Measurements from ENCODE around the gene PLAAT3. TPM values are rescaled to one million over a fixed set of nuclear protein-coding genes. Genes with fewer than 3 reads are reported as not detected.
A peak's percentile ranks its signal among the peaks of the same experiment; 100 is the strongest.
"Not testable (repeated sequence)": the region's sequence is repeated elsewhere in the genome, so short reads cannot be mapped to it uniquely, and the experiment has no call there.

PLAAT3 gene
- total RNA-seq = 2.1 and 3.1 TPM in 2 replicates

DNA sequence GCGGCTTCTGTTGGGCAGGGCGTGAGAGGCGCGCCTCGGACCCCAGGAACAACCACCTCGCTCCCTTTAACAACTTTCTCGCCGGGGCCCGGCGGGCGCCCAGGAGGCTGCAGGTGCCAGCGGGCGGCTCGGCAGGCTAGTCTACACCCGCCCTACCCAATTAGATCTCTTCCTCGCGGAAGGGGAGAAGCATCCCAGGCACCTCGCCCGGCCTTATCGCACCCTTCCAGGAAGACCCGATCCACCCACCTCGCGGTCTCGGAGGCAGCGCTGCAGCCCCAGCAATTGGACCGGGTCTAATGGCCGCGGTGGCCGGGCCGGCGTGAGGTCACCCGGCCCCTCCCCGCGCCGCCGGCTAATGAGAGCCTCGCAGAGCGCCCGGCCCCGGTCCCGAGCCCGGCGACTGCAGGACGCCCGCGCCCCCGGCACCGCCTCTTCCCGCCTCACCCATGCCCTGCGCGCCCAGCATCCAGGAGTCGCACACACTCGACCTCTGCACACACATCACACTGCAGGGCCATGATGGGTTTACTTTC, at the start of gene PLAAT3:
TSS of gene PLAAT3 (minus strand) at position 298 of the 536 bp plus-strand sequence. CDS start 419 bp downstream, outside the sequence.
- DNase-seq = peak; percentile 78
- Mint-ChIP-seq H3K36me3 (ENCODE audit: low read depth) (no peaks in the 10 kb centered on the region), H3K4me3 (peak within 1 kb of the TSS; percentile 84), H3K9me3 (no peaks in the 10 kb centered on the region), H3K27ac (no peak within 1 kb of the TSS), H3K27me3 (peaks cover 7% of the 10 kb centered on the region), H3K4me1 (peaks cover 2% of the 10 kb centered on the region)
- intact Hi-C loops (cut with micrococcal nuclease) = loop anchor here (5.0 kb wide), 1 partner anchor 62 kb away; no protein-coding TSS in a partner anchor

DNA sequence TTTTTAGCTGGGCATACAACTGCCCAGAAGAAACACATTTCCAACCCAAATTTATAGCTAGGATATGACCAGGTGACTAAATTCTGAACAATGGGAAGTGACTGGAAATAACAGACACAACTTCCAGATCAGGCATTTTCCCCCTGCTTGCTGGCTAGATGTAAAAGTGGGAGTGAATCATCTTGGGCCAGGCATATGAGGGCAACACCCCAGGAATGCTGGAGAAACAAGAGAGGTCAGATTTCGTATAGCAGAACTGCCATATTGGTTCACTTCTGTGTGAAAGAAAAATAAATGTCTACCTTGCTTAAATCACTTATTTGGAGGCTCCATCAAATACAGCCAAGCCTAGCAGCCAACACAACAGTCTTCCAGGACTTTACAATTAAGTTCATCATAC, 49.6 kb upstream of the PLAAT3 start:
- intact Hi-C loops (cut with micrococcal nuclease) = no loop called here
- no peaks in the 10 kb centered on the region for H3K9me3 Mint-ChIP-seq
- H3K4me1 Mint-ChIP-seq = peaks cover 33% of the 10 kb centered on the region
- peaks cover 14% of the 10 kb centered on the region for H3K36me3 Mint-ChIP-seq (ENCODE audit: low read depth)
- H3K27me3 Mint-ChIP-seq = no peaks in the 10 kb centered on the region
- DNase-seq = no peak
- H3K27ac Mint-ChIP-seq = no peak overlapping the region
- H3K4me3 Mint-ChIP-seq = no peak overlapping the region

DNA sequence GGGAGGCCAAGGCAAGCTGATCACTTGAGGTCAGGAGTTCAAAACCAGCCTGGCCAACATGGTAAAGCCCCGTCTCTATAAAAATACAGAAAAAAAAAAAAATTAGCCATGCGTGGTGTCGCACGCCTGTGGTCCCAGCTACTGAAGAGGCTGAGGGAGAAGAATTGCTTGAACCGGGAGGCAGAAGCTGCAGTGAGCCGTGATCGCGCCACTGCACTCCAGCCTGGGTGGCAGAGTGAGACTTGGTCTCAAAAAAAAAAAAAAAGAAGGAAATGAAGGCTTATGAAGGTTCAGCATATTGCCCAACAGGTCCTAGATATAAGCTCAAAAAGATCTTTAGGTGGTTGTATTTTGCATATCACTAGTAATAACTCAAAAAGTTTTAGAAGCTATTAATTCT, 46.7 kb upstream of the PLAAT3 start:
- Mint-ChIP-seq H3K36me3 (ENCODE audit: low read depth) (peaks cover 16% of the 10 kb centered on the region), H3K27me3 (no peaks in the 10 kb centered on the region), H3K4me3 (no peak overlapping the region), H3K4me1 (peaks cover 19% of the 10 kb centered on the region), H3K9me3 (no peaks in the 10 kb centered on the region), H3K27ac (no peak overlapping the region)
- intact Hi-C loops (cut with micrococcal nuclease) = no loop called here
- DNase-seq = no peak

DNA sequence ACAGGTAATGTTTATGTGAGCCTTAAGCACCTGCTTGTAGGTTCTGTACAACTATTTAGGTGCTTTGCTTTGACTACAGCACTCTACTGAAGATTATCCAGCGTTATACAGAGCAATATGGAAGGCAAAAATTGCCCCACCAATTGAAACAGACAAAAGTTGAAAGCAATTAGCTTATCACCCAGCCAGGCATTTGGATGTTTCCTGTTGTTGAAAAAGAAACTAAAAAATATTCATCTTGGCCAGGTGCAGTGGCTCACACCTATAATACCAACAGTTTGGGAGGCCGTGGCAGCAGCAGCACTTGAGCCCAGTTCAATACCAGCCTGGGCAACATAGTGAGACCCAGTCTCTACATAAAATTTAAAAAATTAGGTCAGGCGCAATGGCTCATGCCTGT, 38.4 kb upstream of the PLAAT3 start:
- no peak for DNase-seq
- Mint-ChIP-seq H3K4me1 (peaks cover 6% of the 10 kb centered on the region), H3K27ac (no peak overlapping the region), H3K27me3 (no peaks in the 10 kb centered on the region), H3K36me3 (ENCODE audit: low read depth) (peaks cover 36% of the 10 kb centered on the region), H3K4me3 (no peak overlapping the region), H3K9me3 (no peaks in the 10 kb centered on the region)
- intact Hi-C loops (cut with micrococcal nuclease) = no loop called here

DNA sequence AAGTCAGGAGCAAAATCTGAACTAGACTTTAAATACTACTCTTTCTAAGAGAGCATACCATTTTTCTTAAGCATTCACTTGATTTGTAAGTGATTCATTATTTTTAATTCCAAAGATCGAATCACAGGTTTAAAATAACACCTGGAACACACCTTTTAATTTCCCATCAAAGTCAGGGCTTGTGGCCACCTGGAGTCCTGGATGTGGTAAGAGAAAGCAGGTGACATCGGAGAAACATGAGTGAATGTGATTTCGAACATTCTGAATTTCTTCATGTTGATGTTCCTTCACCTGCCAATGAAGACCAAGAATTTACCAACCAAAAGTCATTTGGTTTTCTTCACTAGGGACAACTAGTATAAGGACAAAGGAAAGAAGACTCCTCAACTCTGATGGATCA, 29.0 kb upstream of the PLAAT3 start:
- DNase-seq = no peak
- peaks cover 45% of the 10 kb centered on the region for H3K36me3 Mint-ChIP-seq (ENCODE audit: low read depth)
- peaks cover 4% of the 10 kb centered on the region for H3K4me1 Mint-ChIP-seq
- H3K9me3 Mint-ChIP-seq = no peaks in the 10 kb centered on the region
- intact Hi-C loops (cut with micrococcal nuclease) = no loop called here
- H3K4me3 Mint-ChIP-seq = no peak overlapping the region
- no peak overlapping the region for H3K27ac Mint-ChIP-seq
- H3K27me3 Mint-ChIP-seq = no peaks in the 10 kb centered on the region

DNA sequence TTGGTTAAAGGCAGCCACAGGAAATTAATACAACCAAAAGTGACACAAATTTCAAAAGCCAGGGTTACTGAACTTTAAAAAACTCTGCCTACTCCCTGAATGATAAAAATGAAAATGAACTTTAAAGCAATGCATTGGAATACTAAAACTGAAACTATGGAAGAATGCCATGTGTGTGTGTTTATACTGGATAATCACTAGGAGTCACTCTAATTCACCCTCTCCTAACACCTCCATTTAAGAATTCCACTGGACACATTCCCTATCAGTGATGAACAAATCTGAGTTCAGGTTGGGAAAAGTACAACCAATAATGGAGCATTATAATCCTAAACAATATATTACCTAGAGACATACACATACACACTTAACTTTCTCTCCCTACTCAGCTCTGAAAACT, 27.5 kb upstream of the PLAAT3 start:
- DNase-seq = no peak
- H3K27me3 Mint-ChIP-seq = no peaks in the 10 kb centered on the region
- H3K27ac Mint-ChIP-seq = no peak overlapping the region
- H3K36me3 Mint-ChIP-seq (ENCODE audit: low read depth) = peaks cover 41% of the 10 kb centered on the region
- H3K4me3 Mint-ChIP-seq = no peak overlapping the region
- H3K9me3 Mint-ChIP-seq = no peaks in the 10 kb centered on the region
- intact Hi-C loops (cut with micrococcal nuclease) = no loop called here
- peaks cover 8% of the 10 kb centered on the region for H3K4me1 Mint-ChIP-seq

DNA sequence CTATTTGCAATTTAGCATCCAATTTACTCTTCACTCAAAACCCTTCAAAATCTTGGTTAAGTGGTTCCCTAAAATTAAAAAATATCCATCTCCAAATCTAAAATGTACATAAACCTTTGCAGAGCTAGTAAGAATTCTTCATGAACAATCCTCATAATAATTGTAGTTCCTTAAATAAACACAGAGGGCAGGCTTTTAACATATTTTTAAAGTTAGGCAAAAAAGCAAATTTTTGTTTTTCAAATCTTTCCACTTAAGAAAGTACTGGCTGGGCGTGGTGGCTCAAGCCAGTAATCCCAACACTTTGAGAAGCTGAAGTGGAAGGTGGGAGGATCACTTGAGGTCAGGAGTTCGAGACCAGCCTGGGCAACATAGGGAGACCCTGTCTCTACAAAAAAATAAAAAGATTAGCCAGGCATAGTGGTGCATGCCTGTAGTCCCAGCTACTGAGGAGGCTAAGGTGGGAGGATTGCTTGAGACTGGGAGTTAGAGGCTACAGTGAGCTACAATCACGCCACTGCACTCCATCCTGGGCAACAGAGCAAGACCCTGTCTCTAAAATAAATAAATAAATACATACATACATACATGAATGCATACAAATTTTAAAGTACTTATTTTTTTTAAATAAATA, 25.1 kb upstream of the PLAAT3 start:
- DNase-seq = no peak
- no peak overlapping the region for H3K4me3 Mint-ChIP-seq
- H3K36me3 Mint-ChIP-seq (ENCODE audit: low read depth) = peaks cover 40% of the 10 kb centered on the region
- H3K9me3 Mint-ChIP-seq = no peaks in the 10 kb centered on the region
- H3K27ac Mint-ChIP-seq = no peak overlapping the region
- intact Hi-C loops (cut with micrococcal nuclease) = loop anchor here (5.0 to 10.0 kb wide), 3 partner anchors 47 to 102 kb away; partner anchors contain the start of gene PLAAT4
- no peaks in the 10 kb centered on the region for H3K27me3 Mint-ChIP-seq
- peaks cover 10% of the 10 kb centered on the region for H3K4me1 Mint-ChIP-seq

DNA sequence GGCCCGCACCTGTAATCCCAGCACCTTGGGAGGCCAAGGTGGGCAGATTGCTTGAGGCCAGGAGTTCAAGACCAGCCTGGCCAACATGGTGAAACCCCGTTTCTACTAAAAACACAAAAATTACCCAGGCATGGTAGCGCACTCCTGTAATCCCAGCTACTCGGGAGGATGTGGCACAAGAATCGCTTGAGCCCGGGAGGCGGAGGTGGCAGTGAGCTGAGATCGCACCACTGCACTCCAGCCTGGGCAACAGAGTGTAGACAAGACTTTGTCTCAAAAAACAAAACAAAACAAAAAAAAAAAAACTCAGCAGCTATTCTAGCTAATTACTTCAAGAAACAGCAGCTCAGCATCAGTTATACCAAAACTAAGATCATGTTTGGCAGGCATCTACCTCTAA, 24.2 kb upstream of the PLAAT3 start:
- H3K27ac Mint-ChIP-seq, H3K27me3 Mint-ChIP-seq, H3K4me3 Mint-ChIP-seq, H3K9me3 Mint-ChIP-seq, DNase-seq: not testable (repeated sequence)
- intact Hi-C loops (cut with micrococcal nuclease) = loop anchor here (5.0 to 10.0 kb wide), 3 partner anchors 46 to 101 kb away; partner anchors contain the start of gene PLAAT4
- H3K36me3 Mint-ChIP-seq (ENCODE audit: low read depth) = peaks cover 36% of the 10 kb centered on the region
- H3K4me1 Mint-ChIP-seq = peaks cover 10% of the 10 kb centered on the region

DNA sequence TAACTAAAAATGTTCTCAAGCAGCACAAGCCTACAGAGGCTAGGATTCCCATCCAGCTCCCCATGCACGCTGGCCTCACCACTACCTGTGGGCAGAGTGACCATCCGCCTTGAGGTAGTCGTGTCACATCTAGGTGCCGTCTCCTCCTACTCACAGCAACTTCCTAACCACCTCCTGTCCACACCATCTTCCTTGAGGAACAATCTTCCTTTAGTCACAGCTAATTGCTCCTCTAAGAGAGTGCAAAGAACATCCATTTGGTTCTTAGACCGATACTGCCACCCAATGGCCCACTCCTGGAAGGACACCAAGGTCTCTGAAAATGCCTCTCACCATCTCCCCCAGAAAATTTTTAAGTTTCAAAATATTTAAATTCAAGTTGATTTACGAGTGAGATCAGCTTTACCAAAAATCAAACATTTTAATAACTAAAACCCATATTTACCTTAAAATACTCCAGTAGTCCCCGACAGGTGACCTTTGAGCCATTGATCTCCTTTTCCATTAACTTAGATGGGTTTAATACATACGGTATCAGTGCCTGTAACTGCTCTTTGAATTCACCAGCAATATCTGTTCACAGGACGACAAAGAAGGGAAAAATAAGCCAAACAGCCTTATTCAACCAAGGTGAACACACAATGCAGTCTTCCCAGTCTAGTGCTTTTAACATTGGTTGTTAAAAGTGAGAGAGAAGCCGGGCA, 21.7 kb upstream of the PLAAT3 start:
- H3K27ac Mint-ChIP-seq = no peak overlapping the region
- no peaks in the 10 kb centered on the region for H3K27me3 Mint-ChIP-seq
- intact Hi-C loops (cut with micrococcal nuclease) = loop anchor here (1.0 to 10.0 kb wide), 4 partner anchors 44 to 157 kb away; partner anchors contain the start of gene PLAAT4
- no peaks in the 10 kb centered on the region for H3K9me3 Mint-ChIP-seq
- H3K4me3 Mint-ChIP-seq = no peak overlapping the region
- peak; percentile 89 for DNase-seq
- peaks cover 34% of the 10 kb centered on the region for H3K36me3 Mint-ChIP-seq (ENCODE audit: low read depth)
- peaks cover 13% of the 10 kb centered on the region for H3K4me1 Mint-ChIP-seq

DNA sequence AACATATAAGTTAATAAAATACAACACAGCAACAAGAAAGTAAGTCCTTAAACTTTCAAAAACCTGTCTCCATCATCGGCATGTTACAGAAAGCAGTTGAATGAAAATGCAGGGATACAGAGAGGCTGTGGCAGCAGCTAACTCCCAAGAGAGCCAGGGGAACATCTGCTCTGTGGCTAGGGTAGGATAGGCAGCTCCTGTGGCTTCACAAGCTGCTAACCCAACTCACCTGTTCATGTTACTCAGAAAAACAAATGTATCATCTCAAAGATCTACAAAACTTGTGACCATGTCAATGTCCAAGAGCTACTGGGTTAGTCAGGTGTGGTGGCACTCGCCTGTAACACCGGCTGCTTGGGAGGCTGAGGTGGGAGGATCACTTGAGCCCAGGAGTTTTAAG, 15.2 kb upstream of the PLAAT3 start:
- Mint-ChIP-seq H3K9me3 (no peaks in the 10 kb centered on the region), H3K4me1 (peaks cover 7% of the 10 kb centered on the region), H3K27ac (no peak overlapping the region), H3K36me3 (ENCODE audit: low read depth) (peaks cover 42% of the 10 kb centered on the region), H3K27me3 (no peaks in the 10 kb centered on the region), H3K4me3 (no peak overlapping the region)
- DNase-seq = no peak
- intact Hi-C loops (cut with micrococcal nuclease) = no loop called here

DNA sequence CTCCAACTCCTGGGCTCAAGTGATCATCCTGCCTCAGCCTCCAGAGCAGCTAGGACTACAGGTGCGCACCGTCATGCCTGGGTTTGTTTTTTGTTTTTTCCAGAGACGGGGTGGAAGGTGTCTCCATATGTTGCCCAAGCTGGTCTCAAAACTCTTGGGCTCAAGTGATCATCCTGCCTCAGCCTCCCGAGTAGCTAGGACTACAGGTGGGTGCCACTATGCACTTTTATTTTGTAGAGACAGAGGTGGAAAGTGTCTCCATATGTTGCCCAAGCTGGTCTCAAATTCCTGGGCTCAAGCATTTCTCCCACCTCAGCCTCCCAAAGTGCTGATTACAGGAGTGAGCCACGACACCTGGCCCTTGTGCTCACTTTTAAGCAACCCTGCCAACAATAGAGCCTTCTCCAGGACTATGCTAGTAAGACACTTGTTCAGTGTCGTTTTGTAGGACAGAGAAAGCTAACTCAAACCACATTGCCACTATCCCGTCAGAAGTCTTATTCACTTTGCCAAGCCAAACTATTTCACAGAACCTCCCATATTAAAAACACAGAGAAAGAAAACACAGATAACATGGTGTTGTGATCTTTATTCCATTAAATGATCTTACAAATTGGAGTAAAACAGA, 9.4 kb upstream of the PLAAT3 start:
- intact Hi-C loops (cut with micrococcal nuclease) = no loop called here

DNA sequence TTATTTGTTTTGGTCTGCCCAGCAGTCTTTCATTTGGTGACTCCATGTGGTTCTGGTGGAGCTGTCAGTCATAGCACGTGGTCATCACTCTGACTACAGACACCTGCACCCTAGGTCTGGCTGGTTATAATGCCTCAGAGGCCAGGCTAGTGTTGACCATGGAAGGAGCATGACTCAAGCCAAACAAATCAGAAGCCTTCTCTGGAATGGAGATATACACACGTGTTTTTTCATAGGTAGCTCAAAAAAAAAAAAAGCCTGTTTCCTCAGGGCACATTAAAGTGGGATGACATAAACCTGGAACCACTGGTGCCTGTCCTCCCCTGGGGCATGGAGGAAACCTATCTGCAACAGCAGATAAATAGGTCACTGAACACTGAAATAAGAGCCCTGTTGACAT, 8.1 kb upstream of the PLAAT3 start:
- Mint-ChIP-seq H3K4me3 (no peak overlapping the region), H3K27me3 (no peaks in the 10 kb centered on the region), H3K9me3 (no peaks in the 10 kb centered on the region), H3K27ac (no peak overlapping the region), H3K36me3 (ENCODE audit: low read depth) (no peaks in the 10 kb centered on the region), H3K4me1 (peaks cover 2% of the 10 kb centered on the region)
- intact Hi-C loops (cut with micrococcal nuclease) = no loop called here
- DNase-seq = no peak

More for the DNA sequence above, 9.4 kb upstream of the PLAAT3 start:
- peaks cover 4% of the 10 kb centered on the region for H3K4me1 Mint-ChIP-seq
- peaks cover 6% of the 10 kb centered on the region for H3K36me3 Mint-ChIP-seq (ENCODE audit: low read depth)
- H3K4me3 Mint-ChIP-seq = no peak overlapping the region
- H3K9me3 Mint-ChIP-seq = no peaks in the 10 kb centered on the region
- DNase-seq = no peak
- no peaks in the 10 kb centered on the region for H3K27me3 Mint-ChIP-seq
- no peak overlapping the region for H3K27ac Mint-ChIP-seq

DNA sequence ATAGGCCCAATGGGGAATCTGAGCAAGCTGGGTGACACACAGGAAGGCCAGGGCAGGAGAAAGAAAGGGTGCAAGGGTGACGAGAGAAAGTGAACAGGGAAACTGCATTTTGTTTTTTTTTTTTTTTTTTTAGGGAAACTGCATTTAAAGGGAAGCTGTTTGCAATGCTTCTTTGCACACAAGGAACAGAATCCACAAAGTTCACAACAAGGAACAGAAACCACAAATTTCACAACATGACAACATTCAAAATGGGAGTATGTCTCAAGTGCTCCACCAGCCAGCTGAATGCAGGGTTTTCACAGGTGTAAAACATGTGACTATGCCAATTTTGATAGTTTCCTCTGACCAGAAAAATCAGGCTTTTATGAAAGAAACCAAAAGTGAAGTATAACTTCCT, 6.8 kb upstream of the PLAAT3 start:
- no peak overlapping the region for H3K27ac Mint-ChIP-seq
- H3K9me3 Mint-ChIP-seq = no peaks in the 10 kb centered on the region
- DNase-seq = no peak
- no peak overlapping the region for H3K4me3 Mint-ChIP-seq
- H3K36me3 Mint-ChIP-seq (ENCODE audit: low read depth) = no peaks in the 10 kb centered on the region
- intact Hi-C loops (cut with micrococcal nuclease) = no loop called here
- H3K4me1 Mint-ChIP-seq = peaks cover 2% of the 10 kb centered on the region
- H3K27me3 Mint-ChIP-seq = no peaks in the 10 kb centered on the region

DNA sequence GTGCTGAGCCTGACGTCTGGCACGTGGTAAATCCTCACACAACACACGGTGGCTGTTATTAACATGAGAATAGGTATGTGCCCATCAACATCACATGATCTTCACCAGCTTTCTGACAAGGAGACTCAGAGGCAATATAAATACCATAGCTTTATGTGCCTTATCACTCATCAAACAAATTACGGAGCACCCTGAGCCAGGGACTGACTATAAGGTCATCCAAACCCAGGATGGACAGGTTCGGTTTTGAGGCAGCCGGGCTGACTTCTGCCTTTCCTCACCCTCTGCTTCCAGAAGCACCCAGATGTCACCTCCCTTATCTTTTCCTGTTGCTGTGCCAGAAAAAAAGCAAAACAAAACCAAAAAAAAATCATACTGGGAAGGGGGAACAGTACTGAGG, 5.7 kb upstream of the PLAAT3 start:
- no peaks in the 10 kb centered on the region for H3K36me3 Mint-ChIP-seq (ENCODE audit: low read depth)
- H3K27me3 Mint-ChIP-seq = no peaks in the 10 kb centered on the region
- no peak for DNase-seq
- peaks cover 2% of the 10 kb centered on the region for H3K4me1 Mint-ChIP-seq
- intact Hi-C loops (cut with micrococcal nuclease) = no loop called here
- H3K27ac Mint-ChIP-seq = no peak overlapping the region
- no peaks in the 10 kb centered on the region for H3K9me3 Mint-ChIP-seq
- H3K4me3 Mint-ChIP-seq = no peak overlapping the region
